Left renal cortex interstitium (tissue), 4 donors: Measurements from ENCODE around the gene ZNG1C. TPM values are rescaled to one million over a fixed set of nuclear protein-coding genes. Genes with fewer than 3 reads are reported as not detected.
"Not testable (repeated sequence)": the region's sequence is repeated elsewhere in the genome, so short reads cannot be mapped to it uniquely, and the experiment has no call there.

Source experiments
- DNase-seq, 4 donors: peaks; one replicate each; pipeline ENCODE4 v3.0.0-alpha.2; 2013; ENCODE audit warnings: low read depth in 4 of 4, low spot score in 2 of 4, missing footprints in 1 of 4
- polyA plus RNA-seq, 4 donors: library from polyadenylated mRNA; unstranded; fragments of 120-200 nt; gene quantifications; one replicate each; pipeline ENCODE4 v1.2.1, GENCODE V29; 2013; ENCODE audit not compliant: insufficient read length in 4 of 4

Gene ZNG1C
- polyA plus RNA-seq, 4 donors: 15.0 to 34.2 (median 21.3) TPM

DNA sequence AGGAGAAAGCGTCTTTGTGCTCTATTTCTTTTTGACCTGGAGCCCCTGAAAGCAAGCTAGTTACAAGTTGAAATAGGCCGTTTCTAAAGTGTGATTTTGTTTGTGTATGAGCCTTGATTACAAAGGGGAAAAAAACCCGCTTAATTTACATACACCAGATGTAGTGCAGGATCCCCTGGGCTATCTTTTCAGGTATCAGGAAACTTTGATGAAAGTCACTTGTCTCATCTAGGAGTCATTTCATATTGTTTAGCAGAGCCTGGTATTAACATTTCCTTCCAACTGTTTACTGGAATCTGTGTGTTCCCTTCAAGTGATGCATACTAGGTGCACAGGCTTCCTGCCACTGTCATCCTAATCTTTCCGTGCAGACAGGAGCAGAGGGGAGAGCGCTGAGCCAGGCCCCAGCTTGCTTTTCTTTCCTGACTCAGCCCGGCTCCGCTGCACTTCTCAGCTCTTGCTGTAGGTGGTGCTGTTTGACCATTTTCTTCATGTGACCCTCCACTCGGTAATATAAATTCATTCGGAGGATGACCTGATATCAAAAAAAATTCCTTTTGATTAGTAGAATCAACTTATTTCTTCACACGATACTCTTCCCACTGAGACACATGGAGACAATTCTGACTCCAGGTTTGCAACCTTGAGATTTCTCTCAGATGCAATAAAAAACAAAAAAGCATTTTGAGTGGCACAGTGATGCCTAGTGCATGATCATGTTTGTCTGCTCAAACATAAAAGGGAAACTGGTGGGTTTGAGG lies 100.7 kb downstream of the ZNG1C start:
- not testable (repeated sequence) for DNase-seq

DNA sequence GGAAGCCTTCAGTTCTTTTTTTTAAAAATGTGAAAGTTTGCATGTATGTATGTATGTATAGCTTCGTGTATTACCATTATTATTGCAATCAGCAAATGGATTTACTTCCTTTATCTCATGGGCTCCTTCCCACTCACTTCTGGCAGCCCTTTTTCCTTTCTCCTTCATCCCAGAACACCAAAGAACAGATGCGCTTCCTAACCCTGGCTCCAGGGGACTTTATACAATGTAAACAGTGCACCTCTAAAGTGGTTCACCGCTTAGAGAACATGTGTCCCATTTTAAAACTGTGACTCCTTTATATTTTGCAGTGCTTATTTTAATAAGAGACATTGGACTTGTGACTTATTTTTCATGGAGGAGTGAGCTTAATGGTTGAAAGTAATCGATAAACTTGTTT lies 101.5 kb downstream of the ZNG1C start:
- not testable (repeated sequence) for DNase-seq

DNA sequence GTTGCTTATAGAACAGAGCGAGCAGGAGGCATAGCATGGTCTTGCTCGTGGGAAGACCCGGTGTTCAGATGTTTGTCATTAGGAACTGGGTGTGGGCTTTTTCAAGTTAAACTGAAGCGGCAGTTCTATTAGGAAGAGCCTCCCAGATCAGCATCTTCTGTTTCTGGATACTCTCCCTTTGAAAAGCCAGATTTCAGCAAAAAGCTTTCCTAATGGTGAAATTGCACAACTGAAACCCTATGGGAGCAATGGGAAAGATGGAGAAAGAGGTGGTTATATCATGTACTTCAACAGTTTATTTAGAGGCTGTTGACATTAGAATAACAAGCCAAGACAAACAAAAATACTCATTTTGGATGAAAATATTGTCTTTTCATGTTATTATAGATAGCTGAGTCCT lies 102.2 kb downstream of the ZNG1C start:
- DNase-seq: not testable (repeated sequence)

Other genes starting within 250 kb of the ZNG1C start
- gene FOXD4L3, start 60.9 kb downstream of the ZNG1C start, polyA plus RNA-seq: under 1 TPM in 1 of 4 donors, not detected in 3; 0.06 TPM
- gene PGM5, start 114.6 kb downstream of the ZNG1C start, polyA plus RNA-seq: 10 to 100 TPM; 36.8 to 55.5 (median 43.2) TPM